Measurements from ENCODE around the gene NPSR1.

NPSR1 gene

GRCh38 chr7:34823650-34824258 lies 165.7 kb downstream of the NPSR1 start:
- no peak overlapping the region for H3K4me3 ChIP-seq (replicated peaks; ENCODE audit: low read depth, low read length)
- TF ChIP-seq CTCF (IDR thresholded peaks at IDR 0.05; ENCODE audit: low read depth, low read length, missing control alignments), result peak; percentile 85
- no peak for DNase-seq (ENCODE audit: extremely low read depth, low read depth)

GRCh38 chr7:34825221-34825620 lies 167.2 kb downstream of the NPSR1 start:
- no peak for DNase-seq (ENCODE audit: extremely low read depth, low read depth)
- H3K4me3 ChIP-seq (replicated peaks; ENCODE audit: low read depth, low read length), result no peak overlapping the region
- no peak for TF ChIP-seq CTCF (IDR thresholded peaks at IDR 0.05; ENCODE audit: low read depth, low read length, missing control alignments)

- no peak for DNase-seq (ENCODE audit: extremely low read depth, low read depth)
- no peak for TF ChIP-seq CTCF (IDR thresholded peaks at IDR 0.05; ENCODE audit: low read depth, low read length, missing control alignments)
- H3K4me3 ChIP-seq (replicated peaks; ENCODE audit: low read depth, low read length), result no peak overlapping the region
Observed at GRCh38 chr7:34830390-34830789, 172.4 kb downstream of the NPSR1 start.

DNA sequence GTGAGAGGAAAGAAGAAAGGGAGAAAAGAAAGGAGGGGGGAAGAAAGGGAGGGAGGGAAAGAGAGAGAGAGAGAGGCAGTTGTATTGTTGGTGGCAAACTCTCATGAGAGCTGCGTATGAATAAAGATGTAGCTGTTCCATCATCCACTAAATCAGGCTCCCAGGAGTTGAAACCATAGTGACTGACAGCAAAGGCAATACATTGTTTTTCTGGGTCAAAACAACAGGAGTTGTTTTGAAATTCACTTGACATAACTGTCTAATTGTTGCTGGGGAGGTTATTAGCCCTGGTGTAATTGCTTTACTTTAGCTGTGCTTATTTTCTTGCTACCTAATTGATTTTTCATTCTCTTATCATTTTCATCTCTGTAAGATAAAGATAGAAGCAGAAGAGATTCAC lies 173.4 kb downstream of the NPSR1 start:
- no peak for TF ChIP-seq CTCF (IDR thresholded peaks at IDR 0.05; ENCODE audit: low read depth, low read length, missing control alignments)
- DNase-seq (ENCODE audit: extremely low read depth, low read depth), result no peak

GRCh38 chr7:34832020-34832419 lies 174.0 kb downstream of the NPSR1 start:
- no peak for DNase-seq (ENCODE audit: extremely low read depth, low read depth)
- TF ChIP-seq CTCF (IDR thresholded peaks at IDR 0.05; ENCODE audit: low read depth, low read length, missing control alignments), result no peak

More for the DNA sequence above, 173.4 kb downstream of the NPSR1 start:
- no peak overlapping the region for H3K4me3 ChIP-seq (replicated peaks; ENCODE audit: low read depth, low read length)

DNA sequence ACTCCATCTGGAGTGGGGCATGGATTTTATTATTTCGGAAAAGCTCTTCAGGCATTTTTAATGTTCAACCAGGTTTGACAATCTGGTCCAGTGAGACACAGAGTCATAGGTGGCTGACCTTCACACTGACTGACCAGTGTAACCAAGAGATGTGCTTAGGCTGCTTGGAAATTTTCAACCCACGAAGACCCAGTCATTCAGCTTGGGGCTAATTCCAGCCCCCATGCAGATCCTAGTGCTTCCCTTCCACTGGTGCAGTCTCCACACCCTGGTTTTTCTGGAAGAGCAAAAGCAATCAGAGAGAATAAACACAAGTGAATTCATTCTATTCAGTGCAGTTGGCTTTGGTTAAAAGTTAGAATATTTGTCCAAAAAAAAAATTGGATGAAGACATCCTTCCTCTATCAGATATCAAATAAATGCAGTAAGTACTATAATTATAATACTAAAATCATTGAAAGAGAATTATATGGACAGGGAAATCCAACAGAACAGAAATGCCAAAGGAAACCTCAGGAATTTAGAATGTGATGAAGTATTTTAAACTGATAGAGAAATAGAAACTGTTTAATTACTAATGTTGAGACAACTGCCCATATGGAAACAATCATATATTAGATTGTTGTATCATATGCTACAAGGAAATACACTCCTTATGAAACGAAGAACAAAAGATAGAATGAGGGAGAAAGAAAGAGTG lies 178.0 kb downstream of the NPSR1 start:
- H3K4me3 ChIP-seq (replicated peaks; ENCODE audit: low read depth, low read length), result no peak overlapping the region
- TF ChIP-seq CTCF (IDR thresholded peaks at IDR 0.05; ENCODE audit: low read depth, low read length, missing control alignments), result no peak
- DNase-seq (ENCODE audit: extremely low read depth, low read depth), result no peak

More at GRCh38 chr7:34832020-34832419, 174.0 kb downstream of the NPSR1 start:
- no peak overlapping the region for H3K4me3 ChIP-seq (replicated peaks; ENCODE audit: low read depth, low read length)

All from HFF-Myc (cell line).